NCI-H345 treated with DMSO at 0.1 percent for 48 hours (cell line): Measurements from ENCODE around the gene ACOT6.
"Not testable (repeated sequence)": the region's sequence is repeated elsewhere in the genome, so short reads cannot be mapped to it uniquely, and the experiment has no call there.

ENCODE experiments used
- DNase-seq: peaks from one replicate; lab custom pipeline; 2025; ENCODE audit not compliant: unreplicated experiment; lab: John Stamatoyannopoulos, UW

ACOT6 gene

DNA sequence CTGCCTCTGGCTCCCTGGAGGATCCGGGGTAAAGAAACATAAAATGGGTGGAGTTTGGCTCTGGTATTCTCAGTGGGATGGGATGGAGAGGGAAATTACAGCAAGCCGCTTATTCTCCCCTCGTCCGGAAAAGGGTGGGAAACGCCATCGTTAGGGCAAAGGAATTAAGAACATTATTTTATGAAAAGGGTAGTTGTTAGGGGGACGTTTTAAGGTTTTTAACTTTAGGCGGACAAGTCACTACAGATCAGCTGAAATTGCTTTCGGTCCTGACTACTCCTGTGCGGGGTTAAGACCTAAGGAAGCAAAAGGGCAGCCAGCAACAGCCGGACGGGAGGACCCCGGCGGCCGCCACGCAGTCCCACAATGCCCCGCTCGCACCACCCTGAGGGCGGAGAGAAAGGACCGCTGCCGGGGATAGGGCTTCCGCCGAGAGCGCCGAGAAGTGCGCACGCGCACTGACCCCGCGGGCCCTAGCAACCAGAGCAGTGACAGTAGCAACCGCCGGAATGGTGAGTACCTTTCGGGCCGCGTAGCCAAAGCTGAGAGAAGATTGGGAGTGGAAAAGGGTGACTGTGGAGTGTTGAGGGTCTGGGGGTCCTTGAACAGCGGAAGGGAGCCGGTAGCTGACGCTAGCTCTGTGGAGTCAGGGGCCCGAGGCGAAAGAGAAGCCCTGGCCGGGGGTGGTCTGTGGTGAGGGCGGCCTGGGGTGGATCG lies 32.4 kb downstream of the ACOT6 start, which contains the start of gene DNAL1:
TSS of gene DNAL1 (plus strand) at position 456 of the 717 bp plus-strand sequence. CDS start at position 510, 54 bp downstream.
- DNase-seq: peak; percentile 85

DNA sequence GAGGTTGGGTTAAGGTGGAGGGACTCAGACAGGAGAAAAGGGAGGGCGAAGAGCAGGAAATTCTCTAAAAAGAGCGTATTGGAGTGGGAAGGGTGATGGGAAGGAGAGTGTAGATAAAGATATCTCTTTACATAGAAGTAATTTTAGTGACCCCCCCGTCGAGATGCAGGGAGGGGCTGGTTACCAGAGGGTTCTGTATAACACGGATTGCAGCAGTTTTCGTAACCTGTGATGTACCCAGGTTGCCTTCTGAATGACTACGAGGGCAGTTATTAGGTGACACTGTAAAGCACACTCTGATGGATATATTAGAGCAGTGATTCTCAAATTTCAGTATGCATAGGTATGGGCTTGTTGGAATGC lies 32.9 kb downstream of the ACOT6 start:
- DNase-seq: no peak

DNA sequence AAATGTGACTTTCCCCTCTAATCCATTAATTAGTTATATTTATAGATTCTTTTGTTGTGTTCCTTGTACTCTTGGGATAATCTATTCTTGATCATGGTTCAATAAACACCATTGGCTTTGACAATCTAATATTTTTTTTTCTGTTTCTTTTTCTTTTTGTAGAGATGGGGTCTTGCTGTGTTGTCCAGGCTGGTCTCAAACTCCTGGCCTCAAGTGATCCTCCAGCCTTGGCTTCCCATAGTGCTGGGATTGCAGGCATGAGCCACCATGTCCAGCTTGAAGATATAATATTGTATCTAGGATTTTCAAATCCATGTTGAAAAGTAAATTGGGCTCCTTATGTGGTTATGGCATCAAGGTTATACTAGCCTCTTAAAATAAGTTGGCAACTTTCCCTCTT lies 38.7 kb downstream of the ACOT6 start:
- no peak for DNase-seq

DNA sequence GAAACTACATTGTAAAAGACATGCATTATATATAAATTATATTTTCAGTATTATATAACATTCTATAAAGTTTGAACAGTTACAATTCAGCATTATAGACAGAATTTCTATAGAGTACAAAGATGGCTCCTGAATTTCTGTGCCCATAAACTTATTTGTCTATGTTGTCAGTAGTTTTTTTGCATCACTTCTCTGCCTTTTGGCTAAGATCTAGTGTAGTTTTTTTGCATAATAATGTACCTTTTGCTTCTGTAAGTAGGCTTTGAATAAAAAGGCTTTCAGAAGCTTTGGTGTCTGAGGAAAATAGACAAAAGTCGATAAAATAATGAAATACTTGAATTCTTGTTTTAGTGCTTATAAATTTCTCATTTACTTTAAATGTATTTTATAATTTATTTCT lies 43.5 kb downstream of the ACOT6 start:
- DNase-seq: no peak

DNA sequence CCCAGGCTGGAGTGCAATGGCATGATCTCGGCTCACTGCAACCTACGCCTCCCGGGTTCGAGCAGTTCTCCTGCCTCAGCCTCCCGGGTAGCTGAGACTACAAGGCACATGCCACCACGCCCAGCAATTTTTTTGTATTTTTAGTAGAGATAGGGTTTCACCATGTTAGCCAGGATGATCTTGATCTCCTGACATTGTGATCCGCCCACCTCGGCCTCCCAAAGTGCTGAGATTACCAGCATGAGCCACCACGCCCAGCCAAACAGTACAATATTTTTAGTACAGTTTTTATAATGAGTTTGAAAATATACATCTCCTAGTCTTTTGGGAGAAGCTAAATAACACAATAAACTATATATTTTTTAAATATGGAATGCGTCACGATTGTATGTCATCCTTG lies 46.9 kb downstream of the ACOT6 start:
- not testable (repeated sequence) for DNase-seq

DNA sequence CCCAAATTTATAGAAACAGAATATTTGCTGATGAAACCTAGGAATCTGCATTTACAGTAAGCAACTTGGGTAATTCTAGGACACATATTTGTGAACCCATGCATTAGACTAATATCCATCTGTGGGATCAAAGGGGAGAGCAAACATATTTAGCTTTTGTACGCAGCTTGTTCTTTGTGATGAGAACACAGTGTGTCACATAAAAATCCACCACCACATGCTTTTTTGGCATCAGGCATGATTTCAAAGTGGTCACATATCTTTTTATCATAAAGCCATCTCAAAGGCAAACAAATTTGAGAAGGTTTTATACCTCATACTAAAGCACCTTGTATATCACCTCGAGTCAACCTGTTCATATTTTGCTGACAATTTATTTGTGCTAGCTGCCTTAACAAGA lies 48.2 kb downstream of the ACOT6 start:
- no peak for DNase-seq

DNA sequence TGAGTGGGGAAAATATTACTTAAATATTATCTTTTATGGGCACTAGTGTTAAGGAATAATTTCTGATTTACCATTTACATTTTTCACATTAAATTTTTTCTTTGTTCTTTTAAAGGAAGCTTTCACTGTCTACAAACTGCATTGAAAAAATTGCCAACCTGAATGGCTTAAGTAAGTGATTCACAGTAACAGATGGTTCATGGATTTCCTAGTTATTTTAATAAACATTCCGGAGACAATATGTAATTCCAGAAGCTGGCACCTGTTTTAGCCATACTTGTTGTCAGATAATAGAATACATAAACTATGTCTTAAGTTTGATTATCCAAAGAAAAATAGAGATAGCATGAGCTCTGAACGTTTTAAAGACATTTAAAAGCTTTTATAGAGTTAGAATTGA lies 49.6 kb downstream of the ACOT6 start:
- DNase-seq: no peak

DNA sequence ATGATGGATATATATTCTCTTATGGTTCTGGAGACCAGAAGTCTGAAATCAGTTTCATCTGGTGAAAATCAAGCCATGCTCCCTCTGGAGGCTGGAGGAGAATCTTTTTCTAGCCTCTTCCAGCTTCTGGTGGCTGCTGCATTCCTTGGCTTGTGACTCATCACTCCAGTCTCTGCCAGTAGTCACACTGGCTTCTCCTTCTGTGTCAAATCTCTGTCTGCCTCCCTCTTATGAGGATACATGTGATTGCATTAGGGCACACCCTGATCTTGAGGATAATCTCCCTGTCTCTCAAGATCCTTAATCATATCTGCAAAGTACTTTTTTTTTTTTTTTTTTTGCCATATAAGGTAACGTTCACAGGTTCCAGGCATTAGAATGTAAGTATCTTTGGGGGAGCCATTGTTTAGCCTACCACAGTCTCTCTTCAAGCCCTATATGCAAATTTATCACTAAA lies 50.2 kb downstream of the ACOT6 start:
- DNase-seq: no peak

DNA sequence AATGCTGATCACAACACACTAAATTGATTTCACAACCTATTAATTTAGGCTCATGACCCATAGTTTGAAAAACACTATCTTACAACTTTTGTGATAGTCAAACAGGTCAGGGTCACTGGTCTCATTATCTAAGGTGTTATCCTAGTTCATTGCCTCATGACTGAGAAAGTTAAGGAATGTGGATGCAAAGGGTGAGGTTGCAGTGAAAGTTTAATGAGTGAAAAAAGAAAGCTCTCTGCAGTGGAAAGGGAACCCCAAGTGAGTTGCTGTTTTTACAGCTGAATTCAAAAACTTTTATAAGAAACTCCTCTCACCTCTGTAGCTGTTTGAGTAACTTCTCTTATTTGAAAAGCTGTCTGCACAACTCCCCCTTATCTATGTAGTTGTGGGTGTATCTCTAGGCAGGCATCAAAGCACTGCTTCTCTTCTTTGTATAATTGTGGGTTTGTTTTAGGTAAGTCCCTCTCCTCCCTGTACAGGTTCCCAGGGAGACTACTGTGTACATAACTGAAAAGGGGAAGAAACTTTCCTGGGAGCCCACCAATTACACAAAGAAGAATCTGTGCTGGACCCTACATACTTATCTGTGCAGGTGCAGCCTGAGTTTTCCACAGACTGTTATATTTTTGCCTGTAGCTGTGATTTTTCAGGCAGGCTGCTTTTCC lies 51.4 kb downstream of the ACOT6 start:
- no peak for DNase-seq

DNA sequence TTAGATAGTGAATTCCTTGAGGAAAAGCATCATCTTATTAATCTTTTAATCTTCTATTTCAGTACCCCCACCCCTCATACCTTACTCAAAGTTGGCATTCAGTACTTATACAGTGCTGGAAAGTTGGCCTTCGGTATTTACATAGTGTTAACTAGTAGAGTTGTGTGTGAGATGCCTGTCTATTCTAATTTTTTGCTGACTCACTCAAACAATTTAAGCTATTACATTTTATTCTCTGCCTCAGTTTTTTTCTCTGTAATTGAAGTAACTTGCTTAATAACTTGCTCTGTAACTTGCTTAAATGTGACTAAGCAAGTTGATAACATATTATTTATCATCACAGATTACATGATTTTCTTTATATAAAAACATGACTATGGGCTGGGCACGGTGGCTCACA lies 52.8 kb downstream of the ACOT6 start:
- no peak for DNase-seq

DNA sequence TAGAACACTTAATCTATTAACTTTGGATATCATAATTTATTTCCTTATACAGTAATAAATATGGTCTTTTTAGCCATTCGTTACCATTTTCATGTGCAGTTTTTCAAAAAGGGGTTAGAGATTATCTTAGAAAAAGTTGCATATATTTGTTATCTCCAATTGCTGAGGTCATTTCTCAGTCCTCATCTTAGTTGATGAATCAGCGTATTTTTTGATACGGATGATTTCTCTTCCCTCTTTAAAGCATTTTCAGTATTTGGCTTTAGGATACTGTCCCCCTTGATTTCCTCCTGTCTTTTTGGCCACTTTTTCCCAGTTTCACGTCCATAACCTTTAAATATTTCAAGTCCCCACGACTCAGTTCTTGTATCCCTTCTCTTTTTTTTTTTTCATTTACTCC lies 54.3 kb downstream of the ACOT6 start:
- no peak for DNase-seq

DNA sequence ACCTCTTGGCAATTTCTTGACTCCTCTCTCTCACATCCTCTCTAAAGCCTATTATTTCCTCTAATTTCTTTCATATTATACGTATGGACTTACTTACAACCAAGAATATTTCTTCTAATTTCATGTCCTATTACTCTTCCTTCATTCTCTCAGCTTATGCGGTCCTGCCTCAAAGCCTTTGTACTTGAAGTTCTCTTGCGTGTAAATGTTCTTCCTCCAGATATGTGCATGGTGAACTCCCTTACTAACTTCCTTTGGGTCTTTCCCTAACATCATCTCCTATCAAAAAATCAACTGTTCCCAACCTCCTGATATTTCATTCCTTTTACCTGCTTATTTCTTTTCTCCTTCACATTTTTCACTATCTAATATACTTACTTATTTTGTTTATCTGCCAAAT lies 55.5 kb downstream of the ACOT6 start:
- no peak for DNase-seq
